ENCODE data around the gene PHF24. TPM values are rescaled to one million over a fixed set of nuclear protein-coding genes. Genes with fewer than 3 reads are reported as not detected.
A peak's percentile ranks its signal among the peaks of the same experiment; 100 is the strongest.
"Not testable (repeated sequence)": the region's sequence is repeated elsewhere in the genome, so short reads cannot be mapped to it uniquely, and the experiment has no call there.

Gene PHF24
- total RNA-seq, result under 0.01 TPM in 1 of 2 replicates, not detected in the other

- DNase-seq (ENCODE audit: low read depth), result no peak
Measured at GRCh38 chr9:34957492-34958410, at the start of gene PHF24. Gene PHF24, plus strand, starts transcription at chr9:34958285. Its CDS starts 13,014 bp downstream, at chr9:34971299.

GRCh38 chr9:34927061-34927460 is 31.0 kb upstream of the PHF24 start:
- no peak for DNase-seq (ENCODE audit: low read depth)

- DNase-seq (ENCODE audit: low read depth), result no peak
Measured at GRCh38 chr9:34928921-34929320, 29.2 kb upstream of the PHF24 start.

- peak; percentile 14 for DNase-seq (ENCODE audit: low read depth)
Measured at GRCh38 chr9:34929506-34930102, 28.5 kb upstream of the PHF24 start.

- not testable (repeated sequence) for DNase-seq (ENCODE audit: low read depth)
Measured at GRCh38 chr9:34939989-34940388, 18.1 kb upstream of the PHF24 start.

GRCh38 chr9:34948451-34948850 is 9.6 kb upstream of the PHF24 start:
- DNase-seq (ENCODE audit: low read depth), result no peak

- DNase-seq (ENCODE audit: low read depth), result no peak
Measured at GRCh38 chr9:34954225-34954624, 3.9 kb upstream of the PHF24 start.

- DNase-seq (ENCODE audit: low read depth), result not testable (repeated sequence)
Measured at GRCh38 chr9:34956066-34956465, 2.0 kb upstream of the PHF24 start.

GRCh38 chr9:34956648-34957047 is 1.4 kb upstream of the PHF24 start:
- no peak for DNase-seq (ENCODE audit: low read depth)

GRCh38 chr9:34958411-34958982 is 412 bp downstream of the PHF24 start:
- no peak for DNase-seq (ENCODE audit: low read depth)

- DNase-seq (ENCODE audit: low read depth), result no peak
Measured at GRCh38 chr9:34959461-34959860, 1.4 kb downstream of the PHF24 start.

- DNase-seq (ENCODE audit: low read depth), result peak; percentile 85
Measured at GRCh38 chr9:34961574-34962490, 3.7 kb downstream of the PHF24 start.

- DNase-seq (ENCODE audit: low read depth), result no peak
Measured at GRCh38 chr9:34962546-34962945, 4.5 kb downstream of the PHF24 start.

GRCh38 chr9:34963552-34963951 is 5.5 kb downstream of the PHF24 start:
- DNase-seq (ENCODE audit: low read depth), result no peak

- DNase-seq (ENCODE audit: low read depth), result peak; percentile 2
Measured at GRCh38 chr9:34964458-34964857, 6.4 kb downstream of the PHF24 start.

GRCh38 chr9:34971146-34971811 is 13.2 kb downstream of the PHF24 start:
- DNase-seq (ENCODE audit: low read depth), result no peak

- DNase-seq (ENCODE audit: low read depth), result no peak
Measured at GRCh38 chr9:34974664-34975063, 16.6 kb downstream of the PHF24 start.

GRCh38 chr9:34976441-34976840 is 18.4 kb downstream of the PHF24 start:
- DNase-seq (ENCODE audit: low read depth), result no peak

- no peak for DNase-seq (ENCODE audit: low read depth)
Measured at GRCh38 chr9:34976992-34977391, 18.9 kb downstream of the PHF24 start.

GRCh38 chr9:34980181-34980761 is 22.2 kb downstream of the PHF24 start:
- no peak for DNase-seq (ENCODE audit: low read depth)

GRCh38 chr9:34982361-34982760 is 24.3 kb downstream of the PHF24 start:
- DNase-seq (ENCODE audit: low read depth), result no peak
